Measurements from ENCODE around the gene KHDC1. TPM values are rescaled to one million over a fixed set of nuclear protein-coding genes. Genes with fewer than 3 reads are reported as not detected.
"Not testable (repeated sequence)": the region's sequence is repeated elsewhere in the genome, so short reads cannot be mapped to it uniquely, and the experiment has no call there.

KHDC1 gene
- total RNA-seq, 4 donors from 2014 or later: 1.3 to 2.5 (median 1.8) TPM; not detected in 1

DNA sequence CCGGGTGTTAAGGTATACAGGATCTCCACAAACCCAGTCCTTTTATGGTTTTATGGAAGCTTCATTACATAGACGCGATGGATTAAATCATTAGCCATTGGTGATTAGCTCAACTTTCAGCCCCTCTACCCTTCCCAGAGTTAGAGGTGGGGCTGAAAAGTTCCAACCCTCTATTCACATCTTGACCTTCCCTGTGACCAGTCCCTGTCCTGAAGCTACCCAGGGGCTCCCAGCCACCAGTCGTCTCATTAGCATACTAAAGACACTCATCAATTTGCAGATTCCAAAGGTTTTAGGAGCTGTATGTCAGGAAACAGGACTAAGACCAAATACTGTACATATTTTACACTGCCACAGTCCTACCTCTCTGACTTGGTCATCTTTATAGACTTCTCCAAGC lies 58.7 kb downstream of the KHDC1 start:
- Histone ChIP-seq H3K36me3 (no peaks in the 10 kb centered on the region), H3K4me1 (no peaks in the 10 kb centered on the region), H3K9me3 (no peaks in the 10 kb centered on the region), H3K27me3 (no peaks in the 10 kb centered on the region), H3K27ac (replicated peaks in 1 of 4) (no peak overlapping the region), H3K4me3 (no peak overlapping the region)
- no peak for TF ChIP-seq POLR2AphosphoS5 (IDR thresholded peaks at IDR 0.05)
- TF ChIP-seq POLR2A (IDR thresholded peaks at IDR 0.05; ENCODE audit: low read depth): no peak
- TF ChIP-seq, protein P1, sequence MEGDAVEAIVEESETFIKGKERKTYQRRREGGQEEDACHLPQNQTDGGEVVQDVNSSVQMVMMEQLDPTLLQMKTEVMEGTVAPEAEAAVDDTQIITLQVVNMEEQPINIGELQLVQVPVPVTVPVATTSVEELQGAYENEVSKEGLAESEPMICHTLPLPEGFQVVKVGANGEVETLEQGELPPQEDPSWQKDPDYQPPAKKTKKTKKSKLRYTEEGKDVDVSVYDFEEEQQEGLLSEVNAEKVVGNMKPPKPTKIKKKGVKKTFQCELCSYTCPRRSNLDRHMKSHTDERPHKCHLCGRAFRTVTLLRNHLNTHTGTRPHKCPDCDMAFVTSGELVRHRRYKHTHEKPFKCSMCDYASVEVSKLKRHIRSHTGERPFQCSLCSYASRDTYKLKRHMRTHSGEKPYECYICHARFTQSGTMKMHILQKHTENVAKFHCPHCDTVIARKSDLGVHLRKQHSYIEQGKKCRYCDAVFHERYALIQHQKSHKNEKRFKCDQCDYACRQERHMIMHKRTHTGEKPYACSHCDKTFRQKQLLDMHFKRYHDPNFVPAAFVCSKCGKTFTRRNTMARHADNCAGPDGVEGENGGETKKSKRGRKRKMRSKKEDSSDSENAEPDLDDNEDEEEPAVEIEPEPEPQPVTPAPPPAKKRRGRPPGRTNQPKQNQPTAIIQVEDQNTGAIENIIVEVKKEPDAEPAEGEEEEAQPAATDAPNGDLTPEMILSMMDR (IDR thresholded peaks at IDR 0.05): no peak
- TF ChIP-seq EP300 (IDR thresholded peaks at IDR 0.05): no peak
- WGBS: 86% methylated on average over 4 of the region's 4 CpGs
- intact Hi-C loops (cut with DNase I): no loop called here
- no peak for DNase-seq (ENCODE audit: extremely low spot score)

DNA sequence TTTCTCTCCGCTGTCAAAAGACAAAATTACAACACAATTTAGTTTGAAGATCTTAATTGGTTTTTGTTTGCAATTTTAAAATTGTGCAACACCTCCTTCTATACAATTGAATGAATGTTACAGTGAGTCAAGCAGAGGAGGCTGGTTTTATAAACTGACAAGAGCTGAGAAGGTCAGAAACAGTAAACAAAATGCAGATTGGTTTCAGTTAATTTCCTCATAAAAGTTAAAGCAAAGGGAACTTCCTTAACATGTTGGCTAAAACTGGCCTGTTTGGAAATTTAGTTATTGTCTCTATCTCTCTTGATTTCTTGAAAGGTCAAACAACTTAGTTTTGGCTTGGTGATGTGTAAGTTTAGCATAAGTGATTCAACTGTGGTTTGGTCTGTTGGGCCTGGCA lies 59.9 kb downstream of the KHDC1 start:
- no peaks in the 10 kb centered on the region for H3K36me3 ChIP-seq
- no peak overlapping the region for H3K27ac ChIP-seq (replicated peaks in 1 of 4)

DNA sequence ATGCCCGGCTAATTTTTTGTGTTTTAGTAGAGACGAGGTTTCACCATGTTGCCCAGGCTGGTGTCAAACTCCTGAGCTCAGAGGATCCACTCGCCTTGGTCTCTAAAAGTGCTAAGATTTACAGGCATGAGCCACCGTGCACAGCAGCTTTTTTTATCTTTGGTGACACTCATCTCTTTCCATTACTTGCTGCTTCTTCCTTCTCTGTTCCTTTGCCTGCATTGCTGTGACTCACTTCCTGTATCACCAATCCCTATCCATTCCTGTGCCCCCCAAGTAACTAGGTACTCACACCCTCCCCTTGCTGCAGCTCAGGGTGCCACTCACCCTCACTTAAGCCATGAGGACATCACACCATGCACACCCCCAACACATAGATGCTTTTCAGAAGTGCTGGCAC lies 62.3 kb downstream of the KHDC1 start:
- Histone ChIP-seq H3K27me3 (no peaks in the 10 kb centered on the region), H3K27ac (replicated peaks in 1 of 4) (no peak overlapping the region), H3K36me3 (no peaks in the 10 kb centered on the region), H3K4me3 (no peak overlapping the region), H3K9me3 (no peaks in the 10 kb centered on the region), H3K4me1 (no peaks in the 10 kb centered on the region)
- no peak for DNase-seq (ENCODE audit: extremely low spot score)
- WGBS: 77% methylated on average over 4 of the region's 4 CpGs
- TF ChIP-seq, protein P1 (IDR thresholded peaks at IDR 0.05): no peak
- TF ChIP-seq POLR2AphosphoS5 (IDR thresholded peaks at IDR 0.05) (no peak), POLR2A (IDR thresholded peaks at IDR 0.05; ENCODE audit: low read depth) (no peak), EP300 (IDR thresholded peaks at IDR 0.05) (no peak)
- intact Hi-C loops (cut with DNase I): no loop called here

More for the DNA sequence above, 59.9 kb downstream of the KHDC1 start:
- no peaks in the 10 kb centered on the region for H3K9me3 ChIP-seq
- 100% methylated on average over 1 of the region's 1 CpG for WGBS
- DNase-seq (ENCODE audit: extremely low spot score): no peak
- no peaks in the 10 kb centered on the region for H3K4me1 ChIP-seq
- no peak overlapping the region for H3K4me3 ChIP-seq
- TF ChIP-seq, protein P1 (IDR thresholded peaks at IDR 0.05): no peak
- TF ChIP-seq POLR2A (IDR thresholded peaks at IDR 0.05; ENCODE audit: low read depth) (no peak), POLR2AphosphoS5 (IDR thresholded peaks at IDR 0.05) (no peak), EP300 (IDR thresholded peaks at IDR 0.05) (no peak)
- intact Hi-C loops (cut with DNase I): no loop called here
- no peaks in the 10 kb centered on the region for H3K27me3 ChIP-seq

DNA sequence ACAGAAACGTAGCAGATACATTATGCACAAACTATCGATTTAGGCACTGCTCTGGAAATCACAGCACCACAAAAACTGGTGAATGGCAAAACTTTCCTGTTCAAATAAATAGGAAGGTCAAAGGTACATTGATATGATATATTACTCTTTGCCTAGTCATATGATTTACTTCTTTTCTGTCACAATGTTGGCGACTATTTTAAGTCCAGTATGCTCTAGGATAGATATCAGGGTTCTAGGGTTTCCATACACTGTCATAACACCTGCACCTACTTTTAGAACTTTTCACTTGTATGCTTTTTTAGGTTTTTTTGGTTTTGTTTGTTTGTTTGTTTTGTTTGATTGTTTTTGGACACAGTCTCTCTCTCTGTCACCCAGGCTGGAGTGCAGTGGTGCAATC lies 62.7 kb downstream of the KHDC1 start:
- TF ChIP-seq, protein P1 (IDR thresholded peaks at IDR 0.05): no peak
- no peak for TF ChIP-seq POLR2A (IDR thresholded peaks at IDR 0.05; ENCODE audit: low read depth)
- no peak for TF ChIP-seq POLR2AphosphoS5 (IDR thresholded peaks at IDR 0.05)
- no peak for TF ChIP-seq EP300 (IDR thresholded peaks at IDR 0.05)
- no peak for DNase-seq (ENCODE audit: extremely low spot score)
- 94% methylated on average over 3 of the region's 3 CpGs for WGBS
- Histone ChIP-seq H3K4me1 (no peaks in the 10 kb centered on the region), H3K36me3 (no peaks in the 10 kb centered on the region), H3K9me3 (no peaks in the 10 kb centered on the region), H3K27ac (replicated peaks in 1 of 4) (no peak overlapping the region), H3K27me3 (no peaks in the 10 kb centered on the region), H3K4me3 (no peak overlapping the region)
- intact Hi-C loops (cut with DNase I): no loop called here

GRCh38 chr6:73194744-73195143 lies 68.3 kb downstream of the KHDC1 start:
- intact Hi-C loops (cut with DNase I): no loop called here
- Histone ChIP-seq H3K36me3 (peaks cover 0 to 7% (median 0%) of the 10 kb centered on the region in 4 donors), H3K4me1 (no peaks in the 10 kb centered on the region), H3K4me3 (no peak overlapping the region), H3K27ac (replicated peaks in 1 of 4) (no peak overlapping the region), H3K9me3 (no peaks in the 10 kb centered on the region), H3K27me3 (no peaks in the 10 kb centered on the region)
- 98% methylated on average over 5 of the region's 7 CpGs for WGBS
- DNase-seq (ENCODE audit: extremely low spot score): no peak
- no peak for TF ChIP-seq EP300 (IDR thresholded peaks at IDR 0.05)
- TF ChIP-seq POLR2A (IDR thresholded peaks at IDR 0.05; ENCODE audit: low read depth): no peak
- TF ChIP-seq, protein P1 (IDR thresholded peaks at IDR 0.05): no peak

DNA sequence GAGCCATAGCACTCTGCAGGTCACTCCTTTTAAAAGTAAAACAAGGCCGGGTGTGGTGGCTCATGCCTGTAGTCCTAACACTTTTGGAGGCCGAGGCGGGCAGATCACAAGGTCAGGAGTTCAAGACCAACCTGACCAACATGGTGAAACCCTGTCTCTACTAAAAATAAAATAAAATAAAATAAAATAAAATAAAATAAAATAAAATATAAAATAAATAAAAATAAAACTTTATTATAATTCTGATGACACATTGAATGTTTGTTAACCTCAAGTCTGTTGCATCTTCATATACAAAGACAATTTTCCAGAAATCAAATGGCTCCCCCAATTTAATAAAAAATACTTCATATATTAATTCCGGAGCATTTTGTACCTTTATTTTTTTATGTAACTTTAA lies 69.7 kb downstream of the KHDC1 start:
- WGBS: 97% methylated on average over 4 of the region's 4 CpGs
- intact Hi-C loops (cut with DNase I): not testable (repeated sequence)

More for the DNA sequence above, 69.7 kb downstream of the KHDC1 start:
- not testable (repeated sequence) for H3K4me1 ChIP-seq; H3K27me3 ChIP-seq; H3K36me3 ChIP-seq; H3K9me3 ChIP-seq; DNase-seq (ENCODE audit: extremely low spot score); H3K4me3 ChIP-seq; H3K27ac ChIP-seq (replicated peaks in 1 of 4)
